Neural cell (in vitro differentiated cells): Measurements from ENCODE around the gene PEX11A. TPM values are rescaled to one million over a fixed set of nuclear protein-coding genes. Genes with fewer than 3 reads are reported as not detected.

Experiments
- H2AFZ ChIP-seq: fragments of 200-600, 300-800 bp; sonication (generic), shearing (Covaris generic); 2 replicates; pipeline ENCODE4 v1.6.0; 2014; ENCODE audit warnings: low read depth, mild to moderate bottlenecking, antibody characterized with exemption, low read length, moderate library complexity
- H3F3A ChIP-seq: fragments of 200-600 bp; shearing (Covaris generic); 2 replicates; pipeline ENCODE4 v1.6.1; 2016; ENCODE audit warnings: mild to moderate bottlenecking, moderate library complexity, mixed read lengths, antibody characterized with exemption, low read length; ENCODE audit not compliant: insufficient read depth, poor library complexity, severe bottlenecking
- H3K27ac ChIP-seq: fragments of 200-600, 300-800 bp; sonication (generic), shearing (Covaris generic); 2 replicates; pipeline ENCODE4 v1.5.1; 2014; ENCODE audit warnings: mild to moderate bottlenecking, low read length, moderate library complexity
- H3K27me3 ChIP-seq: fragments of 300-800, 200-600 bp; sonication (generic), shearing (Covaris generic); 2 replicates; pipeline ENCODE4 v1.6.0; 2014; ENCODE audit warnings: mild to moderate bottlenecking, low read depth, low read length, moderate library complexity; ENCODE audit not compliant: insufficient read depth
- H3K36me3 ChIP-seq: fragments of 300-800, 200-600 bp; sonication (generic), shearing (Covaris generic); 2 replicates; pipeline ENCODE4 v1.5.1; 2014; ENCODE audit warnings: mild to moderate bottlenecking, antibody characterized with exemption, low read length, moderate library complexity; ENCODE audit not compliant: insufficient read depth
- H3K4me2 ChIP-seq: fragments of 300-800, 200-600 bp; sonication (generic), shearing (Covaris generic); 2 replicates; pipeline ENCODE4 v1.6.0; 2014; ENCODE audit warnings: mild to moderate bottlenecking, low read length
- H3K4me3 ChIP-seq: fragments of 300-800, 200-600 bp; sonication (generic), shearing (Covaris generic); 2 replicates; pipeline ENCODE4 v1.5.1; 2014; ENCODE audit warnings: mild to moderate bottlenecking, low read length, moderate library complexity
- H3K79me2 ChIP-seq: fragments of 200-600 bp; shearing (Covaris generic); replicated peaks from 2 replicates; pipeline ENCODE4 v1.6.0; 2014; ENCODE audit warnings: mild to moderate bottlenecking, low read length, moderate library complexity; ENCODE audit not compliant: insufficient read depth
- H3K9ac ChIP-seq: fragments of 300-800, 200-600 bp; sonication (generic), shearing (Covaris generic); 2 replicates; pipeline ENCODE4 v1.6.1; 2016; ENCODE audit warnings: mild to moderate bottlenecking, low read length, mixed read lengths
- H3K9me2 ChIP-seq: fragments of 200-600 bp; shearing (Covaris generic); 2 replicates; pipeline ENCODE4 v1.6.1; 2016; ENCODE audit warnings: mild to moderate bottlenecking, low read length, mixed read lengths; ENCODE audit not compliant: insufficient read depth
- H3K9me3 ChIP-seq: fragments of 200-600, 300-800 bp; sonication (generic), shearing (Covaris generic); 2 replicates; pipeline ENCODE4 v1.6.1; 2016; ENCODE audit warnings: mild to moderate bottlenecking, mixed run types, low read length, moderate library complexity, mixed read lengths
- H4K20me1 ChIP-seq: fragments of 200-600 bp; shearing (Covaris generic); 2 replicates; pipeline ENCODE4 v1.6.1; 2016; ENCODE audit warnings: mild to moderate bottlenecking, mixed run types; ENCODE audit not compliant: insufficient read depth
- EP300 ChIP-seq: fragments of 450-650 bp; conservative IDR thresholded peaks from 2 replicates; pipeline ENCODE4 v1.6.1; 2014; ENCODE audit warnings: antibody characterized with exemption, mild to moderate bottlenecking, moderate library complexity; ENCODE audit not compliant: poor library complexity, severe bottlenecking
- EZH2 ChIP-seq: fragments of 200-600, 300-800 bp; shearing (Covaris generic), sonication (generic); IDR thresholded peaks from 2 replicates; pipeline ENCODE4 v1.6.1; 2014; ENCODE audit warnings: antibody characterized with exemption, low read length, borderline replicate concordance, mild to moderate bottlenecking; ENCODE audit not compliant: insufficient read depth, poor library complexity, severe bottlenecking
- MXI1 ChIP-seq: fragments of 450-650 bp; conservative IDR thresholded peaks from 2 replicates; pipeline ENCODE4 v1.6.1; 2014; ENCODE audit warnings: antibody characterized with exemption, mild to moderate bottlenecking; ENCODE audit not compliant: poor library complexity, severe bottlenecking
- POLR2AphosphoS5 ChIP-seq: IDR thresholded peaks from 2 replicates; pipeline ENCODE4 v1.6.1; 2012
- RAD21 ChIP-seq: fragments of 450-650 bp; conservative IDR thresholded peaks from 2 replicates; pipeline ENCODE4 v1.6.1; 2014; ENCODE audit warnings: antibody characterized with exemption, mild to moderate bottlenecking, moderate library complexity
- REST ChIP-seq: IDR thresholded peaks from 2 replicates; pipeline ENCODE4 v1.6.1; 2012; ENCODE audit warnings: borderline replicate concordance
- SMC3 ChIP-seq: fragments of 450-650 bp; conservative IDR thresholded peaks from 2 replicates; pipeline ENCODE4 v1.6.1; 2014; ENCODE audit warnings: antibody characterized with exemption, mild to moderate bottlenecking, moderate library complexity; ENCODE audit not compliant: poor library complexity
- TAF1 ChIP-seq: IDR thresholded peaks from 2 replicates; pipeline ENCODE4 v1.6.1; 2012; ENCODE audit warnings: low read depth
- polyA plus RNA-seq: library from polyadenylated mRNA; depleted of rRNA; stranded (reverse); fragments of >200 nt; gene quantifications from 2 replicates; pipeline ENCODE4 v1.2.3, GENCODE V29; 2014
- TF ChIP-seq, protein P1 (sequence below): fragments of 450-650 bp; IDR thresholded peaks from 2 replicates; pipeline ENCODE4 v1.5.1; 2014; ENCODE audit warnings: antibody characterized with exemption, mild to moderate bottlenecking, moderate library complexity; ENCODE audit not compliant: poor library complexity, severe bottlenecking

PEX11A gene
- polyA plus RNA-seq, 1 donor from 2014 or later, result 13.6 TPM

DNA sequence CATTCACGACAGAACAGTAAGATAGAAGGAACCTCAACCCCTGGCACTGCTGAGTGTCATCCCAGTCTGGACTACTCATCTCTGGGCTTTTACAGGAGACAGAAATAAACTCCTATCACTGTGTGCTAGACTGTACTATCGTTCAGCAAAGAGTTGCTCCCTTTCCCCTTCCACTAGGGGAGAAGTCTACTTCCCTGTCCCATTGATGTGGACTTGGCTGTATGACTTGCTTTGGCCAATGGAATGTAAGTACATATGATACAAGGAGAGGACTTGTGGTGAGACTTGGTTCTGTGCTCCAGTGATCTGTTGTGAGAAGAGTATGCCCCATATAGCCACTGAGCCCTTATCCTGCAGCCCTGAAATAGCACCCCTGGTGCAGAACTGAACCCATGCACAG lies 30.0 kb downstream of the PEX11A start:
- TF ChIP-seq SMC3 (no peak), TAF1 (no peak), EZH2 (no peak), POLR2AphosphoS5 (no peak)
- H3K79me2 ChIP-seq, result no peaks in the 10 kb centered on the region
- H3F3A ChIP-seq, result no peaks in the 10 kb centered on the region
- no peak overlapping the region for H2AFZ ChIP-seq
- no peak overlapping the region for H3K9ac ChIP-seq
- no peaks in the 10 kb centered on the region for H3K9me2 ChIP-seq
- no peak overlapping the region for H3K27ac ChIP-seq
- H4K20me1 ChIP-seq, result no peaks in the 10 kb centered on the region
- H3K9me3 ChIP-seq, result no peaks in the 10 kb centered on the region
- no peak overlapping the region for H3K4me3 ChIP-seq
- no peaks in the 10 kb centered on the region for H3K36me3 ChIP-seq
- no peak overlapping the region for H3K4me2 ChIP-seq
- H3K27me3 ChIP-seq, result peaks cover 8% of the 10 kb centered on the region

GRCh38 chr15:89659295-89659694 lies 31.3 kb downstream of the PEX11A start:
- no peaks in the 10 kb centered on the region for H3K79me2 ChIP-seq
- H3K36me3 ChIP-seq, result no peaks in the 10 kb centered on the region
- H3K9me2 ChIP-seq, result no peaks in the 10 kb centered on the region
- no peak overlapping the region for H2AFZ ChIP-seq
- no peaks in the 10 kb centered on the region for H3K27me3 ChIP-seq
- H3K4me3 ChIP-seq, result no peak overlapping the region
- H3K4me2 ChIP-seq, result no peak overlapping the region
- TF ChIP-seq EP300 (no peak), EZH2 (no peak), REST (no peak), TAF1 (no peak), MXI1 (no peak), POLR2AphosphoS5 (no peak), SMC3 (no peak), RAD21 (no peak)
- TF ChIP-seq, protein P1, sequence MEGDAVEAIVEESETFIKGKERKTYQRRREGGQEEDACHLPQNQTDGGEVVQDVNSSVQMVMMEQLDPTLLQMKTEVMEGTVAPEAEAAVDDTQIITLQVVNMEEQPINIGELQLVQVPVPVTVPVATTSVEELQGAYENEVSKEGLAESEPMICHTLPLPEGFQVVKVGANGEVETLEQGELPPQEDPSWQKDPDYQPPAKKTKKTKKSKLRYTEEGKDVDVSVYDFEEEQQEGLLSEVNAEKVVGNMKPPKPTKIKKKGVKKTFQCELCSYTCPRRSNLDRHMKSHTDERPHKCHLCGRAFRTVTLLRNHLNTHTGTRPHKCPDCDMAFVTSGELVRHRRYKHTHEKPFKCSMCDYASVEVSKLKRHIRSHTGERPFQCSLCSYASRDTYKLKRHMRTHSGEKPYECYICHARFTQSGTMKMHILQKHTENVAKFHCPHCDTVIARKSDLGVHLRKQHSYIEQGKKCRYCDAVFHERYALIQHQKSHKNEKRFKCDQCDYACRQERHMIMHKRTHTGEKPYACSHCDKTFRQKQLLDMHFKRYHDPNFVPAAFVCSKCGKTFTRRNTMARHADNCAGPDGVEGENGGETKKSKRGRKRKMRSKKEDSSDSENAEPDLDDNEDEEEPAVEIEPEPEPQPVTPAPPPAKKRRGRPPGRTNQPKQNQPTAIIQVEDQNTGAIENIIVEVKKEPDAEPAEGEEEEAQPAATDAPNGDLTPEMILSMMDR, result no peak
- H3K9me3 ChIP-seq, result no peaks in the 10 kb centered on the region
- H4K20me1 ChIP-seq, result no peaks in the 10 kb centered on the region
- no peak overlapping the region for H3K9ac ChIP-seq
- H3K27ac ChIP-seq, result no peak overlapping the region
- H3F3A ChIP-seq, result no peaks in the 10 kb centered on the region

DNA sequence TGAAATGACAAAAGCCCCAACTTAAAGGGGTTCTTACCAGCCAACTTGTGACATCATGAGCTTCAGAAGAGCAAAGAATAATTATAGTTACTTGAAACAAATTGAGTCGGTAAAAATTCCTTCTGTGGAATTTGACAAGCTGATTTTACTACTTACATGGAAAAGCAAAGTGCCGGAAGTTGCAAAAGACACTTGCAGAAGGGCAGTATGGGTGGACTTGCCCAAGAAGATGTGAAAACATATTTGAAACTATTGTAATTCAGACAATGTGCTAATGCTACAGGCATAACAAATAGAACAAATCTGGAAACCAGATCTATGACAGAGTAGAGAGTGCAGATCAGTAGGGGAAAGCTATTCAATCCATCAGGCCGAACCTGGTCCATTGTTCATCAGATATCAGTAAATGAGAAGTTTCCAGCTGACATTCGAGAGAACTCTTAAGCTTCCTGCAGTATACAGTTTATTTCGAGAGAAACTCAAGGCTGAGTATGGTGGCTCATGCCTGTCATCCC lies 32.8 kb downstream of the PEX11A start:
- H2AFZ ChIP-seq, result no peak overlapping the region
- H3K27me3 ChIP-seq, result no peaks in the 10 kb centered on the region
- no peak overlapping the region for H3K4me3 ChIP-seq
- H3K4me2 ChIP-seq, result no peak overlapping the region
- TF ChIP-seq POLR2AphosphoS5, result no peak
- no peak for TF ChIP-seq MXI1
- H3F3A ChIP-seq, result no peaks in the 10 kb centered on the region
- no peaks in the 10 kb centered on the region for H3K36me3 ChIP-seq
- H4K20me1 ChIP-seq, result no peaks in the 10 kb centered on the region
- no peak overlapping the region for H3K9ac ChIP-seq
- no peaks in the 10 kb centered on the region for H3K9me3 ChIP-seq
- H3K9me2 ChIP-seq, result no peaks in the 10 kb centered on the region
- no peaks in the 10 kb centered on the region for H3K79me2 ChIP-seq
- no peak overlapping the region for H3K27ac ChIP-seq
